NT2/D1 (cell line): Measurements from ENCODE around the gene TUG1.

Experiments used
- SUZ12 ChIP-seq: IDR thresholded peaks from 2 replicates; pipeline ENCODE4 v1.6.1; 2011; ENCODE audit not compliant: insufficient read length, insufficient read depth; ENCODE audit errors: extremely low read depth
- YY1 ChIP-seq: IDR thresholded peaks from 2 replicates; pipeline ENCODE4 v1.6.1; 2011; ENCODE audit not compliant: insufficient read length, insufficient read depth

- TF ChIP-seq SUZ12 (no peak), YY1 (no peak)
Observed at GRCh38 chr22:30928401-30928800, 40.7 kb upstream of the TUG1 start.
